Measurements from ENCODE around the gene PALD1. TPM values are rescaled to one million over a fixed set of nuclear protein-coding genes. Genes with fewer than 3 reads are reported as not detected.

The PALD1 gene
- total and polyA plus RNA-seq, 2 of the 13 experiments (the other 11 are each of a cell fraction or from before 2014, with no cell fraction given): 0.07 to 0.09 TPM

DNA sequence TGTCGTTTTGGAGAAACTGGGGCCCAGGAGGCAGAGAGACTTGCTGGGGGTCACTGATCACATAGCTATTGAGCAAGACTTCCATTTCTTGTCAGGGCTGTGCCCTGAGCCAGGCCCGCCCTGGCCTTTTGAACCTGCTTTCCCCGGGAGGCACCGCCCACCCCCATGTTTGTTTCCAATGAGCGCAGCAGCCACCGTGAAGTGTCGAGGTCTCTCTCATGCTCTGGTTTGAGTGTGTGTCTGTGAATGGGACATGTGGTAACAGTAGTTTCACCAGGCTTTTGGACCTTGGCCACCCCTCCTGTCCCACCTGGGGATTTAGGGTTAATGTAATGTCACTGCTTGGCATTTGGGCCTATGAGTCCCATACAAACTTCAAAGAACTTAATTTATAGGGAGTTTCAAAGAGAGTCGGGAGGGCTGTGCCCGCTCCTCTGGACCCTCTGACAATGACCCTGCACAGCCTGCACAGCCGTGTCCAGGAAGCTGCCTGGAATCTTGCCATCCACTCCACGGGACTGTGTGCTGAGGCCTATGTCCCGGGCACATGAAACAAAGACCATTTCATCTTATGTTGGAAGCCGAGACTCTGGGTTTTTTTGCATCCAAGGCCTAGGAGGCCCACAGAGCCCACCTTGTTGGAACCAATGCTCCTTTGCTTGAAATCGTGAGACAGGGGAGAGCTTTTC is 117.7 kb downstream of the PALD1 start (continued):
- TF ChIP-seq ATM (IDR thresholded peaks at IDR 0.05; ENCODE audit: borderline replicate concordance) (no peak), MYNN (CRISPR knock-in tag; IDR thresholded peaks at IDR 0.05; ENCODE audit: low read depth) (no peak), YEATS4 (CRISPR knock-in tag; IDR thresholded peaks at IDR 0.05; ENCODE audit: borderline replicate concordance) (no peak), SALL2 (CRISPR knock-in tag; IDR thresholded peaks at IDR 0.05) (no peak), ZNF589 (CRISPR knock-in tag; conservative IDR thresholded peaks at IDR 0.05) (no peak), ZNF607 (CRISPR knock-in tag; IDR thresholded peaks at IDR 0.05; ENCODE audit: borderline replicate concordance) (peak; percentile 44; the same call in 1 of the 2 replicates), SP4 (CRISPR knock-in tag; IDR thresholded peaks at IDR 0.05) (no peak), PRMT3 (CRISPR knock-in tag; IDR thresholded peaks at IDR 0.05; ENCODE audit: borderline replicate concordance, low read depth) (no peak), ZNF839 (CRISPR knock-in tag; IDR thresholded peaks at IDR 0.05; ENCODE audit: borderline replicate concordance) (no peak), ZNF224 (CRISPR knock-in tag; IDR thresholded peaks at IDR 0.05) (no peak), FOXA1 (IDR thresholded peaks at IDR 0.05) (no peak), FOXA1 (CRISPR knock-in tag; IDR thresholded peaks at IDR 0.05) (0 out of 2 replicates have a peak, but pooled peaks have one; percentile 41), IKZF1 (IDR thresholded peaks at IDR 0.05) (no peak), ZNF160 (CRISPR knock-in tag; IDR thresholded peaks at IDR 0.05) (no peak), SRY (CRISPR knock-in tag; IDR thresholded peaks at IDR 0.05) (no peak), ATF7 (IDR thresholded peaks at IDR 0.05) (no peak), ATF7 (CRISPR knock-in tag; IDR thresholded peaks at IDR 0.05) (no peak), SAP130 (CRISPR knock-in tag; IDR thresholded peaks at IDR 0.05; ENCODE audit: low read depth) (peak; percentile 51), ZNF335 (CRISPR knock-in tag; IDR thresholded peaks at IDR 0.05) (no peak)
- TF ChIP-seq, protein P1, sequence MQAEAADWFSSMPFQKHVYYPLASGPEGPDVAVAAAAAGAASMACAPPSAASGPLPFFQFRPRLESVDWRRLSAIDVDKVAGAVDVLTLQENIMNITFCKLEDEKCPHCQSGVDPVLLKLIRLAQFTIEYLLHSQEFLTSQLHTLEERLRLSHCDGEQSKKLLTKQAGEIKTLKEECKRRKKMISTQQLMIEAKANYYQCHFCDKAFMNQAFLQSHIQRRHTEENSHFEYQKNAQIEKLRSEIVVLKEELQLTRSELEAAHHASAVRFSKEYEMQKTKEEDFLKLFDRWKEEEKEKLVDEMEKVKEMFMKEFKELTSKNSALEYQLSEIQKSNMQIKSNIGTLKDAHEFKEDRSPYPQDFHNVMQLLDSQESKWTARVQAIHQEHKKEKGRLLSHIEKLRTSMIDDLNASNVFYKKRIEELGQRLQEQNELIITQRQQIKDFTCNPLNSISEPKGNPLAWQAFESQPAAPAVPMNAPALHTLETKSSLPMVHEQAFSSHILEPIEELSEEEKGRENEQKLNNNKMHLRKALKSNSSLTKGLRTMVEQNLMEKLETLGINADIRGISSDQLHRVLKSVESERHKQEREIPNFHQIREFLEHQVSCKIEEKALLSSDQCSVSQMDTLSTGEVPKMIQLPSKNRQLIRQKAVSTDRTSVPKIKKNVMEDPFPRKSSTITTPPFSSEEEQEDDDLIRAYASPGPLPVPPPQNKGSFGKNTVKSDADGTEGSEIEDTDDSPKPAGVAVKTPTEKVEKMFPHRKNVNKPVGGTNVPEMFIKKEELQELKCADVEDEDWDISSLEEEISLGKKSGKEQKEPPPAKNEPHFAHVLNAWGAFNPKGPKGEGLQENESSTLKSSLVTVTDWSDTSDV (CRISPR knock-in tag; IDR thresholded peaks at IDR 0.05): no peak
- TF ChIP-seq, protein P2, sequence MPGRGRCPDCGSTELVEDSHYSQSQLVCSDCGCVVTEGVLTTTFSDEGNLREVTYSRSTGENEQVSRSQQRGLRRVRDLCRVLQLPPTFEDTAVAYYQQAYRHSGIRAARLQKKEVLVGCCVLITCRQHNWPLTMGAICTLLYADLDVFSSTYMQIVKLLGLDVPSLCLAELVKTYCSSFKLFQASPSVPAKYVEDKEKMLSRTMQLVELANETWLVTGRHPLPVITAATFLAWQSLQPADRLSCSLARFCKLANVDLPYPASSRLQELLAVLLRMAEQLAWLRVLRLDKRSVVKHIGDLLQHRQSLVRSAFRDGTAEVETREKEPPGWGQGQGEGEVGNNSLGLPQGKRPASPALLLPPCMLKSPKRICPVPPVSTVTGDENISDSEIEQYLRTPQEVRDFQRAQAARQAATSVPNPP (CRISPR knock-in tag; IDR thresholded peaks at IDR 0.05): no peak

Data from HepG2 (cell line).